ENCODE data around the gene ELF5. TPM values are rescaled to one million over a fixed set of nuclear protein-coding genes. Genes with fewer than 3 reads are reported as not detected.

The ELF5 gene
- total and polyA plus RNA-seq, 10 of the 15 experiments (the other 5 are each of a cell fraction or from before 2014, with no cell fraction given) = not detected

DNA sequence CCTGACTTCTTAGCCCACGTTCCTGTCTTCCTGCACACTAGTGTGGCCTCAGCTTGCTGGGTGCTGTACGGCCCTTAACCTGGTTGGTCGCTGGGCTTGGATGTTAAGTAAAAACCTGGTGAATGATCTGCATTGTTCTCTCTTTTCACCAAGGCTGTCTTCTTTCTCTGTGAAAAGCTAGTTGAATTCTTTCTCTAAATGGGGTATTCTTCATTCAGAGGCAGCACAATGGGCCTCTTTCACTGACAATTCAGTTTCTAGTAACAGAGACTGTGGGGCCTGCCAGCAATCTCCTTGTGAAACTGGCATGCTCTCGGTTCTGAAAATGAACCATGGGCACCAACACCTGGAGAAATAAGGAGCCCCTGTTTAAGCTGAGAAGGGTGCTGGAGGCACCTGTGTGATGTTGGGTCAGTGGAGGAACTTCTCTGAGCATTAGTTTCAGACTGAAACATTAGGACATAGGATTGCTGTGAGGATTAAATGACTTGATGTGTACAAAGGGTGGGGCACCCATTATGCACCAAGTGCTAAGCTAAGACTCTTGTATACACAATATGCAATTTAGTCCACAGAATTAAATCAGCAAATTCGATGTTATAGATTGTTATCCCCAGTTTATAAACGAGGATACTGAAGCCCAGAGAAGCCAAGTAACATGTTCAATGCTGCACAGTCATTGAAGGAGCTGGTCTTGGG lies 33.1 kb upstream of the ELF5 start (continued):
- TF ChIP-seq ZNF687 (IDR thresholded peaks at IDR 0.05) (no peak), TCF3 (IDR thresholded peaks at IDR 0.05; ENCODE audit: borderline replicate concordance, insufficient read depth, low read depth, low read length) (no peak)

- H3K4me1 ChIP-seq (ENCODE audit: control insufficient read depth, insufficient read depth, low read length) = no peaks in the 10 kb centered on the region
- no peaks in the 10 kb centered on the region for H3K36me3 ChIP-seq (ENCODE audit: control insufficient read depth in 2 of 2, insufficient read depth in 2 of 2, low read length in 1 of 2)
- H3K27me3 ChIP-seq (replicated peaks in 1 of 2; ENCODE audit: control insufficient read depth in 2 of 2, insufficient read depth in 2 of 2, low read length in 1 of 2) = peaks cover 0 to 2% of the 10 kb centered on the region in 2 experiments; a peak in 2 of 4 replicates
- H3K9me3 ChIP-seq (replicated peaks; ENCODE audit: control insufficient read depth, insufficient read depth, low read length) = no peaks in the 10 kb centered on the region
- H3K27ac ChIP-seq (ENCODE audit: control insufficient read depth, insufficient read depth) = no peak overlapping the region
- H3K9ac ChIP-seq (ENCODE audit: control insufficient read depth, insufficient read depth, low read length) = no peak overlapping the region
- no peaks in the 10 kb centered on the region for H3K79me2 ChIP-seq (ENCODE audit: control insufficient read depth, insufficient read depth, low read length)
- ATAC-seq = no peak
- BruUV-seq (replicated peaks) = no TSS peak
- intact Hi-C loops (cut with micrococcal nuclease; ENCODE audit: unreplicated experiment) = no loop called here
- H3K4me3 ChIP-seq = no peak overlapping the region
- SMC1A ChIA-PET (ENCODE audit: uncharacterized antibody, unreplicated experiment) = interaction anchor here (0.7 kb wide), 1 partner anchor 462 kb away, joined by 4 read pairs; no protein-coding TSS in a partner anchor
- no peak overlapping the region for H3K4me2 ChIP-seq (ENCODE audit: control insufficient read depth, insufficient read depth)
- in situ Hi-C loops (cut with MboI) = no loop called here
- RAD21 ChIA-PET (ENCODE audit: unreplicated experiment) = no interaction called here
- TF ChIP-seq RFX5 (IDR thresholded peaks at IDR 0.05; ENCODE audit: low read depth, low read length) = no peak
- no peak for DNase-seq (ENCODE audit: low read depth, low spot score)
- POLR2A ChIA-PET = no interaction called here
- H4K20me1 ChIP-seq (ENCODE audit: control insufficient read depth, insufficient read depth) = no peaks in the 10 kb centered on the region; the same call in 1 of the 2 replicates
- H2AFZ ChIP-seq (ENCODE audit: control insufficient read depth, low read depth, low read length) = no peak overlapping the region
- FAIRE-seq = no peak
- CTCF ChIA-PET = no interaction called here
Observed at GRCh38 chr11:34542089-34542488, 28.5 kb upstream of the ELF5 start.
